ENCODE data around the gene ZGRF1. TPM values are rescaled to one million over a fixed set of nuclear protein-coding genes. Genes with fewer than 3 reads are reported as not detected.

ZGRF1 gene
- total and polyA plus RNA-seq, 9 of the 15 experiments (the other 6 are each of a cell fraction or from before 2014, with no cell fraction given), result 8.8 to 35.2 (median 22.0) TPM

- whole genome bisulfite sequencing (ENCODE audit: insufficient coverage, low coverage, missing lambda C conversion rate), result 7% methylated on average over 21 of the region's 52 CpGs
- DNase-seq (ENCODE audit: extremely low read depth in 1 of 4, low spot score in 3 of 4), result no peak
- intact Hi-C loops (cut with micrococcal nuclease) (no loop called here), in situ Hi-C loops (cut with MboI) (no loop called here)
- no peak for FAIRE-seq
- POLR2A ChIA-PET, result no interaction called here
- no peak overlapping the region for H3K27ac ChIP-seq (ENCODE audit: extremely low read depth, low read depth, low read length)
- no peaks in the 10 kb centered on the region for H3K9me1 ChIP-seq (ENCODE audit: control insufficient read depth, insufficient read depth, low read length)
- H3K4me2 ChIP-seq (ENCODE audit: insufficient read depth, low read length), result peak overlapping the region; percentile 77
- no peaks in the 10 kb centered on the region for H3K36me3 ChIP-seq (ENCODE audit: control insufficient read depth, insufficient read depth, low read length)
- H2AFZ ChIP-seq (ENCODE audit: low read depth, low read length), result no peak overlapping the region
- no peaks in the 10 kb centered on the region for H3K9me3 ChIP-seq (replicated peaks; ENCODE audit: control insufficient read depth, insufficient read depth, low read depth, low read length)
- no peaks in the 10 kb centered on the region; the same call in 1 of the 2 replicates for H4K20me1 ChIP-seq (replicated peaks; ENCODE audit: control insufficient read depth, insufficient read depth, low read length)
- ATAC-seq, result peak; percentile 62
- H3K9ac ChIP-seq (ENCODE audit: insufficient read depth in 1 of 2, low read depth in 2 of 2, low read length in 2 of 2), result no peak overlapping the region; a peak in 1 of 4 replicates
- no peaks in the 10 kb centered on the region for H3K79me2 ChIP-seq (ENCODE audit: control insufficient read depth, insufficient read depth, low read length)
- H3K4me3 ChIP-seq, result peak overlapping the region; percentile 41
- CTCF ChIA-PET (ENCODE audit: low intra/inter-chr PET ratio), result no interaction called here
- no TSS peak for BruUV-seq (replicated peaks)
- peaks cover 56 to 63% of the 10 kb centered on the region in 2 experiments for H3K27me3 ChIP-seq (ENCODE audit: control insufficient read depth in 2 of 2, insufficient read depth in 2 of 2, low read length in 2 of 2)
- H3K4me1 ChIP-seq (replicated peaks in 1 of 2; ENCODE audit: control insufficient read depth in 2 of 2, insufficient read depth in 2 of 2, low read length in 2 of 2), result peaks cover 0 to 36% of the 10 kb centered on the region in 2 experiments; a peak in 4 of 5 replicates
- TF ChIP-seq KAT8 (IDR thresholded peaks at IDR 0.05; ENCODE audit: low read depth) (no peak), L3MBTL2 (IDR thresholded peaks at IDR 0.05) (0 out of 2 replicates have a peak, but pooled peaks have one; percentile 30), RBBP5 (IDR thresholded peaks at IDR 0.05; ENCODE audit: borderline replicate concordance, insufficient read depth, low read length, poor library complexity, severe bottlenecking) (peak; percentile 11), MAX (CRISPR knock-in tag; IDR thresholded peaks at IDR 0.05) (peak; percentile 36; the same call in 1 of the 2 replicates), PTTG1 (tag; IDR thresholded peaks at IDR 0.05; ENCODE audit: low read depth) (no peak), TBL1XR1 (IDR thresholded peaks at IDR 0.05; ENCODE audit: low read length in 2 of 2) (no peak), POU5F1 (IDR thresholded peaks at IDR 0.05; ENCODE audit: borderline replicate concordance, low read depth, low read length, partially characterized antibody) (no peak), ARNT (IDR thresholded peaks at IDR 0.05) (no peak), ZNF511 (CRISPR knock-in tag; IDR thresholded peaks at IDR 0.05) (0 out of 2 replicates have a peak, but pooled peaks have one; percentile 54), MGA (IDR thresholded peaks at IDR 0.05) (peak; percentile 63; the same call in 1 of the 2 replicates)
Observed at GRCh38 chr4:112514647-112515197, 122.0 kb downstream of the ZGRF1 start.
